Skin epidermis (tissue), 12 donors: Measurements from ENCODE around the gene ADIG.
"Not testable (repeated sequence)": the region's sequence is repeated elsewhere in the genome, so short reads cannot be mapped to it uniquely, and the experiment has no call there.

ENCODE experiments used
- H3K27ac ChIP-seq, 21 experiments: fragments of 200-600 bp; sonication (generic) in 11 of 21; one replicate each; pipeline ENCODE4 v1.5.0; 2020; ENCODE audit warnings: mild to moderate bottlenecking in 3 of 21, inconsistent platforms in 2 of 21, moderate library complexity in 2 of 21
- H3K4me3 ChIP-seq, 7 experiments: fragments of 200-600 bp; sonication (generic) in 2 of 7; one replicate each; pipeline ENCODE4 v1.5.0; 2020; ENCODE audit warnings: inconsistent platforms in 2 of 7, mild to moderate bottlenecking in 2 of 7, moderate library complexity in 1 of 7

Gene ADIG

DNA sequence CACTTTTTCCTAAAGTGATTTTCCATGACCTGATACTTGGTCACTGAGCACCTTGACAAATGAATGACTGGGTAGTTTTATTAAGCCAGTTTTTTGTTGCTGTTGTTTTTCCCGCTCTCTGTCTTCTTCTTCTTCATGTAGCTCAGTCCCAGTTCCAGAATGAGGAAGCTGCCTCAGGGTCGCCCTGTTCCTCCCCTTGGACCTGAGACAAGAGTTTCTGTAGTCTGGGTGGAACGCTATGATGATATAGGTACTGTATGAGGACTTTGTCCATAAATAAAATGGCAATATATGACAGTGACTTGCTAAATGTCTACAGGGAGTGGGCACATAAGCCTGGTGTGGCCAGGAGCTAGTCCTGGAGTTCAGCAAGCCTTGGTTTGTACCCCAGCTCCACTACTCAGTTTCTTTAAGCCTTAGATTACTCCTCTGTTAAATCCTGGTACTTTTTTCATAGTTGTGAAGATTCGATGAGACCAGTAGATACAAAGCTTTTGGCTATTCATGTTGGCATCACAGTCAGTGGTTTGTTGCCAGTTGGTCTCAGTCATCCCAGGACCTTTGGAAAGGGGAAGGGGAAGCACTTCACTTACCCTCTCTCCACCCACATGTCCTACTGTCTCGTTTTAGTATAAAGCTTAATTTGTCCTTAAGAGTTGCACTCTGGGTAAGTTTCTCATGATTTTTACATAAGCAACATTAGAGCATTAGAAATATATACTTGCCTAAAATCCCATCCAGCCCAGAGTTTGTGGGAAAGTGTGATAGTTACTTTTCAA lies 11.1 kb upstream of the ADIG start:
- Histone ChIP-seq H3K4me3 (no peak overlapping the region), H3K27ac (no peak overlapping the region)

DNA sequence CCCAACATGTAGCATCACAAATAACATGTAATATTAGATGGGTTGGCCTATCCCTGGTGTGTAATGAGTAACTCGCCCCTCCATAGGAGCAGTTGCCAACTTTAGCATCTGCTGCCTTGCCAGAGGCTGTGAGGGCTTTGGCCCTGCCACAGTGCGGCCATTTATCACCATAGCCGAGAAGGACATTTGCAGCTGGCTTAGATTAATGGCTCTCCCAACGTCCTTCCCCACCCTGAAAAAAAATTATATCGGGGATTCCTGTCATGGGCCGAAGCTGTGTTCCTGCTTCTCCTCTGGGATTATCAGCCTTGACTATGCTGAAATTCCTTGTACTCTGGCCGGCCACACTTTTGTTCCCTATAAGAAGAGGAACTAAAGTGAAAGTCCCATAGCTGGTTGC lies 7.6 kb upstream of the ADIG start:
- no peak overlapping the region for H3K4me3 ChIP-seq
- no peak overlapping the region for H3K27ac ChIP-seq

DNA sequence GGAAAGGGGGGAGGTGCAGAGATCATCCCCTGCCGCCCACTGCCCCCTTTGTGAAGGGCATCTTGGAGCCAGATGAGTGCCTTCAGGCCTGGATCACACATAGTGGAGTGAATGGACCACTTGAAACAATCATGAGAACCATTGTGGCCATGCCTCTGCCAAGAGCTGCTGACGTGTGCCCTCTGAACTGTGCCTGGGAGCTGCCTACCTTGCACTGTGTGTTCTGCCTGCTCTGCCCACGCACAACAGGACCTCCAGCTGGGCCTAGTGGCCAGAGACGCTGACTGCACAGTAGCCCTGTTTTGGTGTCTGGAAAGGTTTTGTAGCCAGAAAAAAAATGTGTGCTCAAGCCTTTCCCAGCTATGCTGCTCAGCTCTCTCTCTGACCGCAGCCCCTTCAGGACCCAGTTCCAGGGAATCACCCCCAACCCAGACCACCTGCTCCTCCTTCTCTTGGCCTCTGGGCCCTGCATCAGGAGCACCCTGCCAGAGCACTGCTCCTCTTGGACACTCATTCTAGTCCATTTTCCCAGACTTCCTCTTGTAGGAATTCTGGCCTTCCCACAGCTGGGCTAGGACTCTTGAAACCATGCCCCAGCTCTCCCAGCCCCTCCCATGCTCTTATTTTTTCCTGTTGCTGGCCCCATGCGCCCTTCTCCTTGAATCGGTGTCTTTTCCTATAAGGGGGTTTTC lies 1.6 kb upstream of the ADIG start:
- no peak overlapping the region for H3K4me3 ChIP-seq
- no peak overlapping the region for H3K27ac ChIP-seq

DNA sequence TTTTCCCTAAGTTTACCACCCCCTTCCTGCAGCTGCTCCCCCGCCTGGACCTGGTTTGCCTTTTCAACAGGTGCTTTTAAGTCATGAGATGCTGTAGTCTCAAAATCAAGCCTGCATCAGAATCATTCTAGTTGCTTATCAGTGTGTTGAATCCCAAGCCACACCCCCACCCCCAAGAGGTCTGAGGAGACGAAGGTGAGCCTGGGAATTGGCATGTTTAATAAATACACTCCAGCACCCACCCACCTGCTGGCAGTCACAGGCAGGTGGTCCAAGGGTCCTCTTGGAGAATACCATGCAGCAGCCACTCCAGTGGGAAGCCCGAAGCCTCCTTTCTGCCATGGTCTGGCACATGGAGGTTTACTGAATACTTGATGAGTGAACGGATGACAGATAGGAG lies 1.1 kb upstream of the ADIG start:
- Histone ChIP-seq H3K4me3 (no peak overlapping the region), H3K27ac (no peak overlapping the region)

DNA sequence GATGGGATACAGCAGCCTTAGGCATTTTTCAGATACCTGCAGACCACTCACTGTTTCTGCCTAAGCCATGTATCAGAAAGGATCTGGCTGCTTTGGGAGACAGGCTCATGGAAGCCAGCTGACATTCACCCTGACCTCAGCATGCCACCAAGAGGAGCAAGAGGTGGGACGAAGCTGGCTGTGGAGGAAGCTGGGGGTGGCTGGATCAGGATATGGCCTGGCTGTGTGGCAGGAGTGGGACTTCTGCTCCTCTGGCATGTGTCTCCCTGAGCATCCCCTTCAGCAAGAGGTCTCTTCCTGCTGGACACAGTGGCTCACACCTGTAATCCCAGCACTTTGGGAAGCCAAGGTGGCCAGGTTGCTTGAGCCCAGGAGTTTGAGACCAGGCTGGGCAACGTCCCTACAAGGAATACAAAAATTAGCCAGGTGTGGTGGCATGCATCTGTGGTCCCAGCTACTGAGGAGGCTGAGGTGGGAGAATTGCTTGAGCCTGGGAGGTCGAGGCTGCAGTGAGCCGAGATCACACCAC lies 897 bp downstream of the ADIG start:
- no peak overlapping the region for H3K4me3 ChIP-seq
- H3K27ac ChIP-seq, result no peak overlapping the region

DNA sequence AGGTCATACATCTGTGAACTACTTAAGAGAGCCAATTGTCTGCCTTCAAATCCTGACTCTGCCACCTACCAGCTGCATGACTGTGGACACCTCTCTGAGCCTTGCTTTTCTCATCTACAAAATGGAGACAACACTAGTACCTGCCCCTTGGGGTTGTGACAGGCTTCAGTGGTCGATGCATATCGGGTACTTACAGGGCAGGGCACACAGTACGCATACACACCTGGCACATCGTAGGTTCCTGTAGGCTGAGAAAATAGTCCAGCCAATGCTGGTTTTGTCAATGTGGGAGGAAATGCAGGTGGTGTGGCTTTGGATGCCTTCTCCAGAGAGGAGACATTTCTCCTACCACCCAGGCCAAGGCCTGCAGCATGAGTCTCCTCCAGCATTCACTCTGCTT lies 2.3 kb downstream of the ADIG start:
- H3K4me3 ChIP-seq, result no peak overlapping the region
- H3K27ac ChIP-seq, result no peak overlapping the region

DNA sequence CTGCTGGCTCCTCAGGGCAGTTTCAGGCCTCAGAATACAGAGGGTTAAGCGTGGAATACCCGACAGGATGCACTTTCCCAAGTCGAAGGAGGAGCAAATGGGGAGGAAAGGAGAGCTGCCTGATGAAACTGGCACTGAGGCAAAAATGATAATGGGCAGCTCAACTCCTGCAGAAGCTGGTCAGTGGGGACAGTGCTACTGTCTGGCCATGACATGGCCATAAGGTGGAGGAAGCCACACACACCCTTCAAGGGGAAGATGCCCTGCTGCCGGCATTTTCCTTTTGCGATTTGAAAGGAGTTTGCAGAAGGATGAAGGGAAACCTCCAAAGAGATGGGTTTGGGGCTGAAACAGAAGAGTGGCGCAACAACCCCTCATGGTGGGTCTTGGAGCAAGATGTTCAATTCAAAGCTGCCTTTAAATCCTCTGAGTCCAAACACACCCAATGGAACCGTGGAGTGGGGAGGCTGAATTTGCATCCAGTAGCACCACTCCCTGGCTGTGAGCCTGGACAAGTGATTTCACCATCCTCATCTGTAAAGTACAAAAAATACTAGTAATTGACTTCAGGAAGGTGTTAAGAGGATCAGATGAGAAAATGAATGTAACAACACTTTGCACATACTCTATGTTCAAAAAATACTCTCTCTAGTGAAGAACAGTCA lies 3.2 kb downstream of the ADIG start:
- Histone ChIP-seq H3K4me3 (no peak overlapping the region), H3K27ac (no peak overlapping the region)

DNA sequence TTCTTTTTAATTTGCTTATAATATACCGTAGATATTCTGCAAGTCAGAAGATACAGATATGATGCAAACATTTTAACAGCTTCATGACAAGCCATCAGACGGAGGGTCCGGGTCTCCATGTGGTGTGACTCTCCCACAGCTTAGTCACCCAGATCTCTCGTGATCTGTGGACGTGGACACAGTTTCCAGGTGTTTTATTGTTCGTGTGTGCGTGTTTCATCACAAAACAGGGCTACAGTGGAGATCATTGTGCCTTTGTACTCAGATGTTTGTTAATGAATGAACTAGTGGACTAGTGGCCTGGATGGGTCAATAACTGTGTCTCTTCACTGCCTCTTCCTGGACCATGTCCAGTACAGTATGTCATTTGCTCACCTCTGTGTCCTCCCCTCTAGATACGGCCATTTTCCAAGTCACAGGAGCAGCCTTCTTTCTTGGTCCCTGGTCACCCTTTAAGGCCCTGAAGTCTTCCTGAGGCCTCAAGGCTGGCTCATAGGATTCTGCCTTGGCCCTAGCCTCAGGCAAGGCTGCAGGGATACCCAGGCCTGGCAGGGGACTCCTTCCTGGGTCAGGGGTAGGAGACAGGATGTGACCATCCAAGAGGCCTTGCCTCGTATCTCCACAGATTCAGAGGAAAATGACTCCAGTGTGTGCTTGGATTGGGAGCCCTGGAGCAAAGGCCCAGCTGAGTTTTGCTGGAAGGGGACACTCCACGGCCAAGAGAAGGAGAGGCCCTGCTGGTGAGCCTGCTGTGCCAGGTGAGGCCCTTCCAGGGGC lies 4.6 kb downstream of the ADIG start:
- H3K4me3 ChIP-seq, result no peak overlapping the region
- H3K27ac ChIP-seq, result no peak overlapping the region

DNA sequence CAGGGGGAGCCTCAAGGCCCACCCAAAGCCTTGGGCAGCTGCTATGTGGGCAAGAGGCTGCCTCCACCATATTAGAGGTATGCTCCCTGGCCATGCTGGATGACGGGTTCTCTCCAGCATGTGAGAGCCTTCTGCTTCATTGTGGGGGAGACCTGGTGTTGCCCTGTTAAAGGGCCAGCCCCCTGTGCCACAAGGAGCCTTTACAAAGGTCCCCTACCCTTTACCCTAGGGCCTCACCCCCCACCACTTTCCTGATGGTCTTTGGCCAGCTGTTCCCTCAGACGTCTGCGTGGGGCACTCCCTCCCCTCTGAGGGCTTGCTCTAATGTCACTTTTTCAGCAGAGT lies 5.2 kb downstream of the ADIG start:
- no peak overlapping the region for H3K27ac ChIP-seq
- H3K4me3 ChIP-seq, result no peak overlapping the region

DNA sequence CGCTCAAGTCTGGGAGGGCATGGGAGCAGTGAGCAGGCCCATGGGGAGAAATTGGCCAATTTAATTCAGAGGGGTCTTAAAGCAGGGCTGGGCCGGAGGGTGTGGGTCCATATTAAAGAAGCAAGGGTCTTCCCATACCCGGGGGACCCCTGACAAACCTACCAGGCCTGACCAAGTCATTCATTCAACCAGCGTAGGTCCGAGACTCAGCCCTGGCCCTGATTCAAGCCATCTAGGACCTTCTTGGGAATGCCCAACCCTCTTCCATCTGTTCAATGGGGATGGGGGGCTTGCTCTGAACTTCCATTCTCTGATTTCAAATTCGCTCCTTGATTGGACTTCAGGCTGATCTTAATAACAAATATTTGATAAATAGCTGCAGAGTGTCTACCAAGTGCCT lies 7.3 kb downstream of the ADIG start:
- Histone ChIP-seq H3K27ac (no peak overlapping the region), H3K4me3 (no peak overlapping the region)

DNA sequence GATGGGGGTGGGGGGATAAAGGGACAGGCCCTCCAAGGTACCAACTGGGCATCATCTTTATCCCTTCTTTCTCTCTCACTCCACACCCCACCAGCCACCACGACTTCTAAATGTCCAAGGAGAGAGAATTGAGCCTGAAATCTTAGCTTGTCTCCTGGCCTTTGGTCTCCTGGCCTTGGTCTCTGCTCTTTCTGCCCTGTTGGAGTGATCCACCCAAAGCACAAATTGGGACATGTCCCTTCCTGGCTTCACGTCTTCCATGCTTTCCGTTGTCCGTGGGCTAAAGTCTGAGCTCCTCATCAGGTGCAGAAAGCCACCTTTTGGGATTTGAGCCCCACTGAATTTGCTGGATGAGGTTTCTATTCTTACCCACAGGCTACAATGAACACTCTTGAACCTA lies 8.4 kb downstream of the ADIG start:
- Histone ChIP-seq H3K27ac (no peak overlapping the region), H3K4me3 (no peak overlapping the region)

DNA sequence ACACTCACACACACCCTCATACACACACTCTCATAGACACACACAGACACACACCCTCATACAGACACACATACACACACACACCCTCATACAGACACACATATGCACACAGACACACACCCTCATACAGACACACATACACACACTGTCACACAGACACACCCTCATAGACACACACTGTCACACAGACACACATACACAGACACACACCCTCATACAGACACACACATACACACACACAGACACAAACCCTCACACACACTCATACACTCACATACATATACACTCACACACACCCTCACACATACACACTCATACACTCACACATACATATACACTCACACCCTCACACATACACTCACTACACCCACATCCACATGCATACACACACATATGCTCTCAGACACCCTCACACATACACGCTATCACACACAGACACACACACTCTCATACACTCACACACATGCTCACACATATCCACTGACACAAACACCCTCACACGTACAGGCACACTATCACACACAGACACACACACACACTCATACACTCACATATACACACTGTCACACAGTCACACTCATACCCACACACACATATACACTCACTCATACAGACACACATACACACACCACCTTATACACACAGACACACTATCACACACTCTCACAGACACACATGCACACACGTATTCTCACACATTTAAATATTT lies 9.1 kb downstream of the ADIG start:
- no peak overlapping the region for H3K4me3 ChIP-seq
- H3K27ac ChIP-seq, result no peak overlapping the region

DNA sequence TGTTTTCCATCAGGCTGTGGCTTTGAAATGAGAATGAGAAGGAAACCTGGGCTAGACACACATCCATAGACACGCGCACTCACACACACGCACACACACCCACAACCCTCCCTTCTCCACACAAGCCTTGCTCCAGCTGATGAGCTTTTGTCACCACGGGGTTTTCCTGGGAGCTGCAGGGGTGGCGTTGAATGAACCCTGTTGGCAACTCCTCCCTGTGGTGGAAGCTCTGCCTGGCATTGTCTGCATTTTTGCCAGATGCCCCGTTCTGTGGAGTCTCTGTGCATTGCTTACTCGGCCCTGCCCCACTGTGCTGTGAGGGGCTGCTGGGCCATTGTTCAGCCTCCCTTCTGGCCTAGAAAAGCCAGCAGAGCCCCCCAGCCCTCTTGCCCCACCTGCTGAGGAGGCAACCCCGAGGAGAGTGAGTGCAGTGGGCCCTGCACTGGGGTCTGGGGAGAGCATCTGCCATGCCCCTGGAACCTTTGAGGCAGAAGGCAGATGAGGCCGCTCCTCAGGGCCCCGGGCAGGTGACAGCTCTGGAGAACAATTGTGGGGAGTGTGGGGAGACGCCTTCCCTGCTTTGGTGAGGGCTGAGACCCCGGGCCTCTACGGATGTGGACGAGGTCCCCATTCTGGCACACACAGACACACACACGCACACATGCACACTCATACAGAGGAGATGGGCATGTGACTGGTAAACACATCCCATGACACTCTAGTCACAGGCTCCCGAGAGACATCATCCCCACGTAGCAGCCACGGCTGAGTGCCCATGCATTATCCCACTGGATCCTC lies 9.9 kb downstream of the ADIG start:
- Histone ChIP-seq H3K27ac (no peak overlapping the region), H3K4me3 (no peak overlapping the region)

DNA sequence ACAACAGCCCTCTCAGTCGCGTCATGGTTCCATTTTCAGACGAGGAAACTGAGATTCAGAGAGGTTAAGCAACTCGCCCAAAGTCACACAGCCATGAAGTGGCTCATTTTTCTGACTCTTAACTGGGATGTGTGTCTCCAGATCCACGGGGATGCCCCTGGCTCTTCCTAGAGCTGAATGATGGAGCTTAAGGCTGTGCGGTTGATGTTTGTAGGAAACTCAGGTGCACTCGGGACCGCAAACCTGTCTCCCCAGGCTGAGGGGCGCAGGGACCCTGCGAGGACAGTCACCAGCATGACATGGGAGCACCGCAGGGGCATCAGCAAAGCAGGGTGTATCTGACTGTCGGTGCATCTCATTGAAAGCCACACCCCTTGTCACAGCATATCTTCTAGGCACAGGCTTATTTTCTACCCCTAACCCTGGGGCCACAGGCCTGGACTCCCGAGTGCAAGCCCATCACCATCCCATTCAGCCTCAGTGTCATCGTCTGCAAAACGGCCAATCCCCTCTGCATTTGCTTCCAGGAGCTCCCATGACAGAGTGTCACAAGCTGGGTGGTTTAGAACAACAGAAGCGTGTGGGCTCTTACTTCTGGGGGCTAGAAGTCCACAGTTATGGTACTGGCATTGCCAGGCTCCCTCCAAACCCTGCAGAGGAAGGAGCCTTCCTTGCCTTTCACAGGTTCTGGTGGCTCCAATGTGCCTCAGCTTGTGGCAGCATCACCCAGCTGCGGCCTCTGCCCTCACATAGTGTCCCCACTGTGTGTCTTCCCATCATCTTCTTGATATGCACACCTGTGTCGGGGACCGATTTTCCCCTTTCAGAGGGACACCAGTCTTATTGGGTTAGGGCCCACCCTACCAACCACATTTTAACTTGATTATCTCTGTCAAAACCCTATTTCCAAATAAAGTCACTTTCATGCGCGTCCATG lies 10.7 kb downstream of the ADIG start:
- no peak overlapping the region for H3K27ac ChIP-seq
- no peak overlapping the region for H3K4me3 ChIP-seq

DNA sequence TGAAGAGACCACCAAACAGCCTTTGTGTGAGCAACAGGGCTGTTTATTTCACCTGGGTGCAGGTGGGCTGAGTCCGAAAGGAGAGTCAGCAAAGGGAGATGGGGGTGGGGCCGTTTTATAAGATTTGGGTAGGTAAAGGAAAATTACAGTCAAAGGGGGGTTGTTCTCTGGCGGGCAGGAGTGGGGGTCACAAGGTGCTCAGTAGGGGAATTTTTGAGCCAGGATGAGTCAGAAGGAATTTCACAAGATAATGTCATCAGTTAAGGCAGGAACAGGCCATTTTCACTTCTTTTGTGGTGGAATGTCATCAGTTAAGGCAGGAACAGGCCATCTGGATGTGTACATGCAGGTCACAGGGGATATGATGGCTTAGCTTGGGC lies 11.4 kb downstream of the ADIG start:
- H3K27ac ChIP-seq, H3K4me3 ChIP-seq: not testable (repeated sequence)

DNA sequence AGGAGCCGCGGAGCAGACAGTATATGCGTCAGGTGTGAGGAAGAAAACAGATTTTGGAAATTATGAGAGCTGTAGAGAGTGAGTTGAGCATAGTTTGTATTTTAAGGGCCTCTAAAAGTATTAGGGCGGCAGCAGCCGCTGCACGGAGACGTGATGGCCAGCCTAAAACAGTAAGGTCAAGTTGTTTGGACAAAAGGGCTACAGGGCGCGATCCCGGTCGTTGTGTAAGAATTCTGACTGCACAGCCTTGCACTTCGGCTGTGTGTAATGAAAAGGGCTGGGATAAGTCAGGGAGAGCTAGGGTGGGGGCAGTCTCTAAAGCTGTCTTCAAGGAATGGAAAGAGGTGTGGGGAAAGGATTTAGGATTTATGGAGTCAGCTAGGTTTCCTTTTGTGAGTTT lies 13.3 kb downstream of the ADIG start:
- not testable (repeated sequence) for H3K27ac ChIP-seq, H3K4me3 ChIP-seq

DNA sequence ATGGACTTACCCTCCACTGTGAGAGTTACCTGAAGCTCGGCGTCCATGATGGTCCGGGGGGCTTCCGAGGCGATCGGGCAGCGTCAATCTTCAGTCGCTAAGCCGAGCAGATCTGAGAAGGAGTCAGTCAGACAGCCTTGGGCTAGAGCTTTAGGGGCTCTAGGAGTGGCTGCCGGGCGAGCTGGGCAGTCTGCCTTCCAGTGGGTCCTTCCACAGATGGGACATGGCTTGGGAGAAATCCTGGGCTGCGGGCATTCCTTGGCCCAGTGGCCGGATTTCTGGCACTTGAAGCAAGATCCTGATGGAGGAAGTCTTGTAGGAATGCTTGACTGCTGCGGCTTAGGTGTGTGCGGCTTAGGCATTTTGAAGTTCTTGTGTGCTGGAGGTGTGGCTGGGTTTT lies 14.9 kb downstream of the ADIG start:
- H3K27ac ChIP-seq, result not testable (repeated sequence)

DNA sequence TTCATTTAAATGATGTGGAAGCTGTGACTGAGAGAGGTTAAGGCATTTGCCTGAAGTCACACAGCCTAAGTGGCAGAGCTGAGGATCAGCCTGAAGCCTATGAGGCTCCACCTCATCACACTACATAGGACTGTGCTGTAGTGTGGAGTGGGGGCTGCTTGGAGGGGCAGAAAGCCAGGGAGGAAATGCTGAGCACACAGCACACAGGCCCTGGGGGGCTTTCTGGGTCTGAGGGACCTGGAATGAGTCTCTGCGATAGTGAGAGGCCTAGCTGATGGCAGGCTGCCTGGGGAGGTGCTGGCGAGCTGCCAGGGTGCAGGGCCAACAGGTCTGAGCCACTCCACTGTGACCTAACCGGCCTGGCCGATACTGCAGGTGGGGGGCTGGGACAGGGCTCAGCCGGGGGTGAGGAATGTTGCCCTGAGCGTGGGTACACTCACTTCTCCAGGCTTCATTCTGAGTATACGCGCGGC lies 18.4 kb downstream of the ADIG start:
- no peak overlapping the region for H3K27ac ChIP-seq

More for the DNA sequence above, 14.9 kb downstream of the ADIG start:
- not testable (repeated sequence) for H3K4me3 ChIP-seq

More for the DNA sequence above, 18.4 kb downstream of the ADIG start:
- H3K4me3 ChIP-seq, result no peak overlapping the region
